Testis (tissue), 2 donors: ENCODE measurements around the gene HIPK3.

Experiments used
- POLR2A ChIP-seq: fragments of 450-650 bp; IDR thresholded peaks from one replicate; pipeline ENCODE4 v1.6.1; 2017; ENCODE audit warnings: antibody characterized with exemption, mild to moderate bottlenecking, moderate library complexity
- TF ChIP-seq, protein P1 (sequence below), 3 experiments: fragments of 450-650 bp in 2 of 3; fragments of 200-600 bp in 1 of 3; sonication (generic) in 1 of 3; IDR thresholded peaks; one replicate each; pipeline ENCODE4 v1.5.1; 2016 to 2019; ENCODE audit warnings: antibody characterized with exemption in 3 of 3, mild to moderate bottlenecking in 2 of 3, moderate library complexity in 1 of 3

DNA sequence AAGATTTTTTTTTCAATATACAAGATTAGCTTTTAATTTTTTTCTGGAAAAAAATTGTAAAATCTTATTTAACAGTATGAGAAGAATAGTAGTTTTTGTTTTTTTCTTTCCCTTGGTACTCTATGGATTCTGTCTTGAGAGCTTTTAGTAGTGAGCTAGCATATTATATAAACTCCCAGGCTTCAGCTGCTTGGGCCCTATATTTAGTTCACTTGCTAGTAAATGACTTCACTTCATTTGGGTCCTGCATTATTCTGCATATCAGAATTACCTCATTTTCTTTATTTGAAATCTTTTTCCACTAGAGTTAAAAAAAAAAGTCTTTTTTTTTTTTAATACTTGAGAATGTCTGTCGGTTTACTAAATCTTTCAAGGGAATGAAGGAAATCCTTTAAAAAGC, 33.1 kb downstream of the HIPK3 start:
- TF ChIP-seq, protein P1, sequence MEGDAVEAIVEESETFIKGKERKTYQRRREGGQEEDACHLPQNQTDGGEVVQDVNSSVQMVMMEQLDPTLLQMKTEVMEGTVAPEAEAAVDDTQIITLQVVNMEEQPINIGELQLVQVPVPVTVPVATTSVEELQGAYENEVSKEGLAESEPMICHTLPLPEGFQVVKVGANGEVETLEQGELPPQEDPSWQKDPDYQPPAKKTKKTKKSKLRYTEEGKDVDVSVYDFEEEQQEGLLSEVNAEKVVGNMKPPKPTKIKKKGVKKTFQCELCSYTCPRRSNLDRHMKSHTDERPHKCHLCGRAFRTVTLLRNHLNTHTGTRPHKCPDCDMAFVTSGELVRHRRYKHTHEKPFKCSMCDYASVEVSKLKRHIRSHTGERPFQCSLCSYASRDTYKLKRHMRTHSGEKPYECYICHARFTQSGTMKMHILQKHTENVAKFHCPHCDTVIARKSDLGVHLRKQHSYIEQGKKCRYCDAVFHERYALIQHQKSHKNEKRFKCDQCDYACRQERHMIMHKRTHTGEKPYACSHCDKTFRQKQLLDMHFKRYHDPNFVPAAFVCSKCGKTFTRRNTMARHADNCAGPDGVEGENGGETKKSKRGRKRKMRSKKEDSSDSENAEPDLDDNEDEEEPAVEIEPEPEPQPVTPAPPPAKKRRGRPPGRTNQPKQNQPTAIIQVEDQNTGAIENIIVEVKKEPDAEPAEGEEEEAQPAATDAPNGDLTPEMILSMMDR (IDR thresholded peaks at IDR 0.05), result no peak
- no peak for TF ChIP-seq POLR2A
